Muscle of leg (tissue), 11 donors: Measurements from ENCODE around the gene CHAC1. TPM values are rescaled to one million over a fixed set of nuclear protein-coding genes. Genes with fewer than 3 reads are reported as not detected.
"Not testable (repeated sequence)": the region's sequence is repeated elsewhere in the genome, so short reads cannot be mapped to it uniquely, and the experiment has no call there.

Experiments
- DNase-seq: peaks from one replicate; pipeline ENCODE4 v3.0.0; 2013
- H3K27ac ChIP-seq: one replicate; pipeline ENCODE4 v1.5.1; 2013; ENCODE audit warnings: mild to moderate bottlenecking, low read length, control low read depth
- H3K27me3 ChIP-seq: one replicate; pipeline ENCODE4 v1.6.1; 2013; ENCODE audit warnings: low read length; ENCODE audit not compliant: control insufficient read depth, insufficient read depth
- H3K36me3 ChIP-seq: one replicate; pipeline ENCODE4 v1.6.1; 2013; ENCODE audit warnings: low read length; ENCODE audit not compliant: control insufficient read depth, insufficient read depth
- H3K4me1 ChIP-seq: one replicate; pipeline ENCODE4 v1.6.1; 2013; ENCODE audit warnings: low read length; ENCODE audit not compliant: control insufficient read depth, insufficient read depth
- H3K4me3 ChIP-seq: one replicate; pipeline ENCODE4 v1.5.1; 2013; ENCODE audit warnings: low read length, control low read depth
- H3K9me3 ChIP-seq: replicated peaks from 2 replicates; pipeline ENCODE4 v1.6.1; 2013; ENCODE audit warnings: low read depth, low read length; ENCODE audit not compliant: control insufficient read depth
- whole genome bisulfite sequencing: methylation state at CpG from one replicate; pipeline ENCODE4 v1.1.5; 2013; ENCODE audit warnings: missing lambda C conversion rate; ENCODE audit not compliant: insufficient coverage; 5-methylcytosine and 5-hydroxymethylcytosine counted together
- polyA plus RNA-seq, 8 donors: library from polyadenylated mRNA; unstranded; fragments of 120-200 nt; gene quantifications; one replicate each; pipeline versions ENCODE4 v1.2.1 to v1.2.3, GENCODE V29; 2013; ENCODE audit warnings: inconsistent platforms in 1 of 8, low replicate concordance in 1 of 8; ENCODE audit not compliant: insufficient read length in 8 of 8, insufficient read depth in 1 of 8
- total RNA-seq: library from RNA; stranded (reverse); fragments of 120-200 nt; gene quantifications from one replicate; pipeline ENCODE4 v1.2.4, GENCODE V29; 2013

CHAC1 gene
- total and polyA plus RNA-seq, 9 donors = 0.80 to 6.9 (median 2.3) TPM

DNA sequence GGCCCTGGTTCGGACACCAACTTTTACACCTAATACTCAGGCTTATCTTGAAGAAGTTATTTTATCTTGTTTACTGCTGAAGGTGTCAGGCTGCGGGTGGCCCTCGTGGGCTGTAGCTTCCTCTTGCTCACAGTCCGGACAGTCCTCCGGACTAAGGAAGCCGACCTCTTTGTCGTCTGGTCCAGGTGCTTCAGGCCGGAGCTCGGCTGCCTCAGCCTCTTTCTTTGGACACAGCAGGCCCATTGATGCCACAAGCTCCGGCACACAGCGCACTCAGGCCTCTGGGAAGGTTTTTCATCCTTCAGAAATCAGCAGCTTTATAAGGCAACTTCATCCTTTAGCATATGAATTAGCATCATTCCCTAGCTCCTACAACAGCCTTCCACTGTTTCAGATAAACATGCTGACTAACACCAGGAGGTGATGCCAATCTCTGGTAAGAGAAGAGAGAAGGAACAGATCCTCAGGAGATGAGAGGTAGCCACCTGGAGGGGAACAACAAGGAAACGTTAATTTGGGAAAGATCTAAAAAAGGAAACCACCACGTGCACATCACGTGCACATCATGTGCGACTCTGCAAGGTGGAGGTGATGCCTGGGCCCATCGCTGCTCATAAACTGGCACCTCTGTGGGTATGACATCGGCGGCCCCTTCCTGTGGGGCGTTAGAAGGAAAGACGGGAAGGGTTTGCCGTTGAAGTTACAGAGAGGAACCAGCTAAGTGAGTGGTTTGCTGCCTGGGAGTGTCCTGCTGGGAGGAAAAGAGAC, 4.4 kb upstream of the CHAC1 start:
- Histone ChIP-seq H3K9me3 (no peaks in the 10 kb centered on the region), H3K4me3 (no peak overlapping the region), H3K27ac (no peak overlapping the region), H3K36me3 (no peaks in the 10 kb centered on the region), H3K27me3 (peaks cover 19% of the 10 kb centered on the region), H3K4me1 (peaks cover 12% of the 10 kb centered on the region)
- DNase-seq = no peak
- 53% methylated on average over 19 of the region's 21 CpGs for WGBS

DNA sequence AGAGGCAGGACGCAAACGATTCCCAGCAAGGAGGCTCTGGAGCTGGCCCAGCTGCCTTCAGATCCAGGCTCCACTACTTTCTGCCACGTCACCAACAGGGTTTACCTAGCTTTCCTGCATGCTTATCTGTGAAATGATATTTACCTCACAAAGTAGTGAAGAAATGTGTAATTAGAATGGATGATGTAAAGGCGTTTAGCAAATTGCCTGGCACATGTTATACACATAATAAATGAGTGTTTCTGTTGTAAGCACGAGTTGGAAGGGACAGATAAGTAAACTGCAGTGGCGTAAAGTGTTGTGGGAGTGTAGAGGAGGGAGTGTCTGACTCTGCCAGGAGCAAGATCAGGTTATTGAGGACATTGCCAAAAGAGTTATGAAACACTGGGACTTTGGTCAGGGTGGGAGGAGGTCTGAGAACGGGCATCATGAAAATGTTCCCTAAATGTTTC, 3.5 kb upstream of the CHAC1 start:
- Histone ChIP-seq H3K27me3 (peaks cover 21% of the 10 kb centered on the region), H3K9me3 (no peaks in the 10 kb centered on the region), H3K27ac (no peak overlapping the region), H3K4me3 (no peak overlapping the region), H3K36me3 (no peaks in the 10 kb centered on the region), H3K4me1 (peaks cover 14% of the 10 kb centered on the region)
- DNase-seq = no peak
- WGBS = 67% methylated on average over 3 of the region's 7 CpGs

DNA sequence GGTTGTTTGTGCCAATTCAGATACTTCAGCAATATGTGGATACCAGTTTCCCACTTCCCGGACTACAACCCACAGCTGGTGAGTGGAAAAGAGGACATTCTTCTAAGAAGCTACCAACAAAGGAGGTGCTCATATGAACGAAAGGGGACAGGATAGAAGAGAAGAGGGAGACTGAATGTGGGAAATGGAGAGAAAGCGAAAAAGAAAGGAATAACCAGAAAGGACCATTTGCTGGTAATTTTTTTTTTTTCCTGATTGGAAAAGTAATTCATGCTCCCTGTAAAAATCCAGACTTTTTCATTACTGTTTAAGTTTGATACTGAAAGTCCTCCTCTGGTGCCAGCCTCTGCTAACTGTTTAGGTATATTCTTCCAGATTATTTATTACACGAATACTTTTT, 1.5 kb upstream of the CHAC1 start:
- no peak overlapping the region for H3K4me3 ChIP-seq
- no peak overlapping the region for H3K27ac ChIP-seq
- peaks cover 21% of the 10 kb centered on the region for H3K27me3 ChIP-seq
- WGBS = no CpG with 5 or more reads among the region's 4 CpGs
- DNase-seq = no peak
- H3K9me3 ChIP-seq = no peaks in the 10 kb centered on the region
- no peaks in the 10 kb centered on the region for H3K36me3 ChIP-seq
- peaks cover 34% of the 10 kb centered on the region for H3K4me1 ChIP-seq

DNA sequence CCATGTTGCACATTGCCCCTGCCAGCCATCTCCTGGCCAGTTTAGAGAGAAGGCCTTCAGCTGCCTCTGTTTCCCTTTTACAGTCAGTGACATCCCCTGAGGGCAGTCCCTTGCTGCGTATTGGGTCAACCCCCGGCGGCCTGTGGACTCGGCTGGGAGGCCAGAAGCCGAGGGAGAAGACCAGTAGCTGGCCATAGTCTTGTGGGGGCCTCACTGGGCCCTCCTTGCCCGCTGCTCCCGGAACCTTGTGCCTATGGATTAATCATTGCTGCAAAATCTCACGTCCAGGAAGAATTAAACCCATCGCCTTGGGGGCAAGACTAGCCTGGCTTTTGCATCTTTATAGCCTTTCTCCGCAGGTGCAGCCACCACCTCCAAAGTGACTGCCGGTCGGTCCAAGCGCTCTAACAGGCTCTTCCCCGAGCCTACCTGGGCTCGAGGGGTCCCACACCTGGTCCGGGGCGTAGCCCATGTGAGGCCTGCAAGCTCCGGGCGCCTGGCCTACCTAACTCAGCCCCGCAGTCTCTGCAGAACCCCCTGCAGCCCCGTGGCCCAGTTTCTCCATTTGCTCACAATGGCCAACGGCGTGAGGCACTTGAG, 870 bp upstream of the CHAC1 start:
- H3K27me3 ChIP-seq = peaks cover 21% of the 10 kb centered on the region
- H3K9me3 ChIP-seq = no peaks in the 10 kb centered on the region
- H3K4me3 ChIP-seq = peak overlapping the region; percentile 64
- WGBS = 35% methylated on average over 23 of the region's 23 CpGs
- no peak overlapping the region for H3K27ac ChIP-seq
- H3K4me1 ChIP-seq = peaks cover 40% of the 10 kb centered on the region
- no peak for DNase-seq
- H3K36me3 ChIP-seq = no peaks in the 10 kb centered on the region

DNA sequence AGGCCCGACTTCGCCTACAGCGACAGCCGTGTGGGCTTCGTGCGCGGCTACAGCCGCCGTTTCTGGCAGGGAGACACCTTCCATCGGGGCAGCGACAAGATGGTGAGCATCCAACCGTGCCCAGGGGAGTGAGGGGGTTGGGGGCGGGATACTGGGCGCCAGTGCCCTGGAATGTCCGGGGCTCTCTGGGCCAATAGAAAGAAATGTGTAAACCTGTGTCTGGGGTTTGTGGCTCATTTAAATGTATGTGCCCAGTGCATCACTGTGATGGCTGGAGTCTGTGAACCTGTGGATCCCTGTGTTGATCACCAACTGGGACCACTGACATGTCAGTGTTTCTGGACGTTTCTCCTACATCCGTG, 423 bp downstream of the CHAC1 start:
- no peak for DNase-seq
- WGBS = 6% methylated on average over 17 of the region's 17 CpGs
- Histone ChIP-seq H3K27me3 (peaks cover 21% of the 10 kb centered on the region), H3K4me3 (peak overlapping the region; percentile 64), H3K36me3 (no peaks in the 10 kb centered on the region), H3K9me3 (no peaks in the 10 kb centered on the region), H3K27ac (no peak overlapping the region), H3K4me1 (peaks cover 53% of the 10 kb centered on the region)

DNA sequence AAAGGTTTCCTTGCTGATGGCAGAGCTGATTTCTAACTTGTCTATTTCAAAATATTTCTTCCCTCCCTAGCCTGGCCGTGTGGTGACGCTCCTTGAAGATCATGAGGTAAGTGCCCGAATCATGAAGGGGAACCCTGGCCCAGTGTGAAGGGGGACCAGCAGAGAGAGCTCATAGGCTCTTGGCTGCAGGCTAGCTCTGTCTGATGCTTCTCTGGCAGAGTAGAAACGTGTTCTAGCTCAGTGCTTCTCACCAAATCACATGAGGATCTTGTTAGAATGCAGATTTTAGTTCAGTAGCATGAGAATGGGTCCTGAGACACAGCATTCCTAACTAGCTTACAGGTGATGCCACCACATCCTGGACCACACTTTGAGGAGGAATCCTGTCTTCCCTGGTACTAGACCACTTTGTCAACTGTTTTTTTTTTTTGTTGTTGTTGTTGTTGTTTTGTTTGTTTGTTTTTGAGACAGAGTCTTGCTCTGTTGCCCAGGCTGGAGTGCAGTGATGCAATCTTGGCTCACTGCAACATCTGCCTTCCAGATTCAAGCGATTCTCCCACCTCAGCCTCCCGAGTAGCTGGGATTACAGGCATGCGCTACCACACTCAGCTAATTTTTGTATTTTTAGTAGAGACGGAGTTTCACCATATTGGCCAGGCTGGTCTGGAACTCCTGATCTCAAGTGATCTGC, 1.0 kb downstream of the CHAC1 start:
- WGBS = 65% methylated on average over 4 of the region's 8 CpGs
- H3K4me3 ChIP-seq, H3K9me3 ChIP-seq, DNase-seq, H3K36me3 ChIP-seq, H3K27ac ChIP-seq: not testable (repeated sequence)
- Histone ChIP-seq H3K27me3 (peaks cover 21% of the 10 kb centered on the region), H3K4me1 (peaks cover 58% of the 10 kb centered on the region)

DNA sequence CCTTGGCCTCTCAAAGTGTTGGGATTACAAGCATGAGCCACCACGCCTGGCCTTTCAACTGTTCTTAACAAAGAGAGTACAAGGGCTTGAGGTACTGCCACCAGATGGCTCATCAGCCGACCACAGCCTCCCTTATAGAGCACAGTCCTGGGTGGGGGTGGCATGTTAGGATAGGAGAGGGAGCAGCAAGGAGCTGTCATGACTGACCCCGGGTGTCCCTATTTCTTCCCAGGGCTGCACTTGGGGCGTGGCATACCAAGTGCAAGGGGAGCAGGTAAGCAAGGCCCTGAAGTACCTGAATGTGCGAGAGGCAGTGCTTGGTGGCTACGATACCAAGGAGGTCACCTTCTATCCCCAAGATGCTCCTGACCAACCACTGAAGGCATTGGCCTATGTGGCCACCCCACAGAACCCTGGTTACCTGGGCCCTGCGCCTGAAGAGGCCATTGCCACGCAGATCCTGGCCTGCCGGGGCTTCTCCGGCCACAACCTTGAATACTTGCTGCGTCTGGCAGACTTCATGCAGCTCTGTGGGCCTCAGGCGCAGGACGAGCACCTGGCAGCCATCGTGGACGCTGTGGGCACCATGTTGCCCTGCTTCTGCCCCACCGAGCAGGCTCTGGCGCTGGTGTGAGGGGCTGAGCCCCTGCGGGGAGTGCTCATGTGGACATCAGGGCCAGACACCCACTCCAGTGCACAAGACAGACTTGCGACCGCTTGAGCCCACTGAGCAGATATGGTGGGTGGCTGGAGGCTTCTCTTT, 2.1 kb downstream of the CHAC1 start:
- peak overlapping the region; percentile 70 for H3K27ac ChIP-seq
- H3K9me3 ChIP-seq = no peaks in the 10 kb centered on the region
- H3K27me3 ChIP-seq = peaks cover 21% of the 10 kb centered on the region
- 88% methylated on average over 20 of the region's 20 CpGs for WGBS
- no peak for DNase-seq
- H3K4me1 ChIP-seq = peaks cover 68% of the 10 kb centered on the region
- H3K4me3 ChIP-seq = no peak overlapping the region
- no peaks in the 10 kb centered on the region for H3K36me3 ChIP-seq

DNA sequence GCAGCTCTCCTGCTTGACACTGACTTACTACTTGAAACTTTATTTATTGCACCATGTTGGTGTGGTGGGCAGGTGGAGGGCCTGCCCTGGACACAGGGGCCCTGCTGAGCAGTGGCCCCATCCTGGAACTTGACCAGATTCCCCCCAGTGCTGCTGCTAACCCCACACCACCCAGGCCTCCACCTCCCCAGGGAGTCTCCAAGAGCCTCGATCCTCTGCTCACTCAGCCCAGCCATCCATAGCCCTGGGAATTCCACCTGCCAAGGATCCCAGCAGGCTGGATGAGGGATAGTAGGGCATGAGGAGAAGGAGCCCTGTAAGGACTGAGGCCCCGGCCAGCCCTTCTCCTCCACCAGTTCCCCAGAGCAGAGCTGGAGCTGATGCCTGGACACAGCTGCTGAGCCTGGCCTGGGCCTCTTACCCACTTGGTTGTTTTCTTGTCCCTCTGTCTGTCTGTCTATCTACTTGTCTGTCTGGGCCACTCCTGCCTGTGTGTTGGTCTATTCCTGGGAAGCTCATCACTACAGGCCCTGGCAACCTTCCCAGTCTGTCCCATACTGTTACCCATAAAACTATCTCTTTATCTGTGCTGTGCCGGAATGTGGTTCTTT, 2.8 kb downstream of the CHAC1 start:
- Histone ChIP-seq H3K4me1 (peaks cover 74% of the 10 kb centered on the region), H3K4me3 (no peak overlapping the region), H3K36me3 (no peaks in the 10 kb centered on the region), H3K27ac (peak overlapping the region; percentile 70), H3K27me3 (peaks cover 18% of the 10 kb centered on the region), H3K9me3 (no peaks in the 10 kb centered on the region)
- peak; percentile 44 for DNase-seq
- WGBS = no CpG with 5 or more reads among the region's 3 CpGs

DNA sequence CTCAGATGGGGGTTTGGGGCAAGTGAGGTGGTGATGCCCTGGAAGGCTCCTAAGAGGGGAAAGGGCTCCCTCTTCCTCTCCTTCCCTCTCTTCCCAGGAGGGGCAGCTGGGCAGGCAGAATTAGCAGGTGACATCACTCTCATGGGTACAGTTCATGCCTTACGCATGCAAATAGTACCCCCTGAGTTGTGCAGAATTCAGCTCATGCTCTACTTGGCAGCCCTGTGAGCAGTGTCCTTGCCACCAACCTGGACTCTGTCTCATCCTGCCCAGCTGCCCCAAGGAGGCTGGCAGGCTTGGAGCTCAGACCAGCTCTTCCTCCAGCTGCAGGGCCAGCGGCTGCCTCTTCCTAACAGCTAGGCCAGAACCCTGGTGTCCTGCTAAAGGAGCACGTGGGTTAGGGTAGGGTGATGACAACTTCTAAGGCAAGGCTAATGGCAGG, 3.3 kb downstream of the CHAC1 start:
- Histone ChIP-seq H3K36me3 (no peaks in the 10 kb centered on the region), H3K27me3 (peaks cover 18% of the 10 kb centered on the region), H3K9me3 (no peaks in the 10 kb centered on the region), H3K4me3 (no peak overlapping the region), H3K4me1 (peaks cover 74% of the 10 kb centered on the region), H3K27ac (peak overlapping the region; percentile 78)
- 97% methylated on average over 3 of the region's 3 CpGs for WGBS
- DNase-seq = peak; percentile 63
